AG09309 (cell line): Measurements from ENCODE around the gene UBE2QL1.

Experiments
- DNase-seq: peaks from one replicate; pipeline ENCODE4 v3.0.0-alpha.2; 2010; ENCODE audit warnings: low read depth
- H3K4me3 ChIP-seq: 2 replicates; pipeline ENCODE4 v1.5.1; 2011; ENCODE audit warnings: mild to moderate bottlenecking, low read depth, low read length, moderate library complexity; ENCODE audit not compliant: control insufficient read depth
- TF ChIP-seq, protein P1 (sequence below): IDR thresholded peaks from 2 replicates; pipeline ENCODE4 v1.5.1; 2011; ENCODE audit warnings: mild to moderate bottlenecking, low read depth, low read length, inconsistent platforms; ENCODE audit not compliant: insufficient read depth, control insufficient read depth; ENCODE audit errors: missing control alignments

The UBE2QL1 gene

DNA sequence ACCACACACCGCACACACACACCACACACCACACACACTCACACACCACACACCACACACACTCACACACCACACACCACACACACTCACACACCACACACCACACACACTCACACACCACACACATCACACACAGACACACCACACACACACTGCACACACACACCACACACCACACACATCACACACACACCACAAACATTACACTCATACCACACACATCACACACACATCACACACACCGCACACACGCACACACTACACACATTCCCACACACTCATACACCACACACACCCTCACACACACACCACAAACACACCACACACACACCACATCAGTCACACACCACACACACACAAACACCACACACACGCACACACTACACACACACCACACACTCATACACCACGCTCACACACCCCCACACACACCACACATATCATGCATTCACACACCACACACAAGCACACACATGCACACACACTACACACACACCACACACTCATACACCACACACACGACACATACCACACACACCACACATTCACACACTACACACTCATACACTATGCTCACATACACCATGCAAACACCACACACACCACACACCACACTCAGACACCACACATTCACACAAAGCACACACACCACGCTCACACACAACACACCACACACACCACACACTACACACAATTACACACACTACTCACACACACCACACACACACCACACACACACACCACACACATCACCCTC is 1.1 kb upstream of the UBE2QL1 start:
- no peak overlapping the region for H3K4me3 ChIP-seq
- TF ChIP-seq, protein P1, sequence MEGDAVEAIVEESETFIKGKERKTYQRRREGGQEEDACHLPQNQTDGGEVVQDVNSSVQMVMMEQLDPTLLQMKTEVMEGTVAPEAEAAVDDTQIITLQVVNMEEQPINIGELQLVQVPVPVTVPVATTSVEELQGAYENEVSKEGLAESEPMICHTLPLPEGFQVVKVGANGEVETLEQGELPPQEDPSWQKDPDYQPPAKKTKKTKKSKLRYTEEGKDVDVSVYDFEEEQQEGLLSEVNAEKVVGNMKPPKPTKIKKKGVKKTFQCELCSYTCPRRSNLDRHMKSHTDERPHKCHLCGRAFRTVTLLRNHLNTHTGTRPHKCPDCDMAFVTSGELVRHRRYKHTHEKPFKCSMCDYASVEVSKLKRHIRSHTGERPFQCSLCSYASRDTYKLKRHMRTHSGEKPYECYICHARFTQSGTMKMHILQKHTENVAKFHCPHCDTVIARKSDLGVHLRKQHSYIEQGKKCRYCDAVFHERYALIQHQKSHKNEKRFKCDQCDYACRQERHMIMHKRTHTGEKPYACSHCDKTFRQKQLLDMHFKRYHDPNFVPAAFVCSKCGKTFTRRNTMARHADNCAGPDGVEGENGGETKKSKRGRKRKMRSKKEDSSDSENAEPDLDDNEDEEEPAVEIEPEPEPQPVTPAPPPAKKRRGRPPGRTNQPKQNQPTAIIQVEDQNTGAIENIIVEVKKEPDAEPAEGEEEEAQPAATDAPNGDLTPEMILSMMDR, result no peak
- no peak for DNase-seq

DNA sequence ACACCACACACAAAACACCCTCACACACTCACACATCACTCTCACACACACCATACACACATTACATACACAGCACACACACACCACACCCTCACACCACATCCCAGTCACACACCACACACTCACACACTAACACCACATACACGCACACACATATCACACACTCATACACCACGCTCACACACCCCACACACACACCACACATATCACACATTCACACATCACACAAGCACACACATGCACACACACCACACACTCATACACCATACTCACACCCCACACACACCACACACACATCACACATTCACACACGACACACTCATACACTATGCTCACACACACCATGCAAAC is 543 bp upstream of the UBE2QL1 start:
- H3K4me3 ChIP-seq, result no peak overlapping the region
- TF ChIP-seq, protein P1, result no peak
- DNase-seq, result no peak

DNA sequence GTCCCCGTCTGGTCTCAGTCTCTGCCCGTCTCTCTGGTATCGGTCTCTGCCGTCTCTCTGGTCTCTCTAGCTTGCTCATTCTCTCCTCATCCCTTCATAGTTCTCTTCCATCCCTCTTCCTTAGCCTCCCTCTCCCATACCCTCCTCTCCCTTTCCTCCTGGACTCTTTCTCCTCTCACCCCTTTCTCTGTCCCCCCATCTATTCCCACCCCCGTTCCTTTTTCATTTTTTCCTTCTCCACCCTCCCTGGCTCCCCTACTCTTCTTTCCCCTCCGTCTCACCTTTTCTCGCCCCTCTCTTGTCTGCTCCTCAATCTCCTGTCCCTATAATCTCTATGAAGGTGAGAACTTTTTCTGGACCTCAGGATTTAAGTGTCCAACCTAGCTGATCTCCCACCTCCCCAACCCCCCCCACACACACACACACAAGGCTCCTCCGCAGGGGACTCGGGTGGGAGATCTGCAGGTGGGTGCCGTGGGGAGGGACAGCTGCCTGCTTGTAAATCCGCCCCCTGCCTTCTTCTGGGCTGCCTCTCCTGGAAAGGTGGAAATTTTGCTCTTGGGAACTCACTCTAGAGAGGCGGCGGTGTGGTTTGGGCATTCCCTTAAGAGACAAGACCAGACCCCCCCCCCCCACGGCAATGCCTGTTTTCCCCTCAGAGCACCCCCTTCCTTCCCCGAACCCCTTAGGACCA is 953 bp downstream of the UBE2QL1 start:
- H3K4me3 ChIP-seq, result no peak overlapping the region
- DNase-seq, result no peak
- TF ChIP-seq, protein P1, result no peak

DNA sequence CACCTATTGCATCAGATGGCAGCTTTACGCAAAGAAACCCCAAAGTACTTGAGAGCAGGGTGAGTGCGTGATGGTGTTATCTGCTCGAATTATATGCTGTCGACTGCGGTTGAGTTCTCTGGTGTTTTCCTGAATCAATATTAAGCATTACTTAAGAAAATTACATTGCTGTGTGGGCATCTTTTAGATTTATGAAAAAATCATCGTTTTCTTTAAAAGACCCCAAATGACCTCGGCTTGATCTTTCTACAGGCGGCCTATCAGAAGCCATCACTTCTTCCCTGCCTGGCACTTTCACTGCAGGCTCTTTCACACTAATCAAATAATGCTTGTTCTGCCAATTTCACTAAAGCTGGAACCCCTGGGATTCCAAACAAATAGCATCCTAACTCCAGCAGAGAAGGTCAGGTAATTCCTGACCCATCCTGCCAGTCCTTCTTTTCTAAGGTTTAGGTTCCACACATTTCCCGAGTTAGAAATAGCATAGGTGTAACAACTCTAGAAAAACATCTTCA is 1.7 kb downstream of the UBE2QL1 start:
- no peak overlapping the region for H3K4me3 ChIP-seq
- TF ChIP-seq, protein P1, result no peak
- no peak for DNase-seq

DNA sequence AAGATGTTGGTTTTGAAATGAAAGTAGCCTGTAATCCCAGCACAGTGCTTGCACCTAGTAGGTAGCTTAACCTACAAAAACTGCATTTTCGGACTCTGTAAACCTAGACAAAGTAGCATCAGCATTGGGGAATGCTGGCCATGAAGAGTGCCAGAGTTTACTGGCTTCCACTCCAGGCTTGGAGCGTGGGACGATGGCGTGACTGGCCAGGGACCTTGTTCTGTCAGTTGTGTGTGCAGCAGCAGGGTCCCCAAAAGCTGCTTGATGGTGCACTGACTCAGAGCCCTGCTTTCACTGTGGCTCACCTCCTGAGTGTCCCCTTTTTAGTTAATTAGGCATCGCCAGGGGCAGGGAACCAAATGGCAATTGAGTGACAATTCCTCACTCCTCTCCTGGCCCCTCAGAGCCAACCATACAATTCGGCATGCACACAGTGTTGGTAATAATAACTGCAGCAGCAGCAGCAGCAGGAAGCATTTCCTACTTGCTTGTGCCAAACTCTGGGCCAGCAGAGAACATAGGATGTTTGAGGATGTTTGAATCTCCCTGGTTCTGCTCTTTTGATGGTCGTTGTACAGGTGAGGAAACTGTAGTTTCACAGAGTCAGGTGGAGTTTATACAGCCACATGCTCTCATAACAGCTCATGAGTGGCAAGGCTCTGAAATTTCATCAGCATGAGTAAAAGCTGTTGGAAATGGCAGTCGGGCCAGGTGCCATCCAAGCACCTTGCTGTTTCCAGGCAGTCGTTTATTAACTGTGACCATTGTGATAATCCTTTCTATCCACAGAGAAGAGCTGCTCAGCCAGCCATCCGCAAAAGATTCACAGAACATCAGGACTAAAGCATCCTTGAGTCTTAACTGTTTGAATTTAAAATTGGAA is 4.2 kb downstream of the UBE2QL1 start:
- no peak for DNase-seq
- TF ChIP-seq, protein P1, result no peak
- no peak overlapping the region for H3K4me3 ChIP-seq

DNA sequence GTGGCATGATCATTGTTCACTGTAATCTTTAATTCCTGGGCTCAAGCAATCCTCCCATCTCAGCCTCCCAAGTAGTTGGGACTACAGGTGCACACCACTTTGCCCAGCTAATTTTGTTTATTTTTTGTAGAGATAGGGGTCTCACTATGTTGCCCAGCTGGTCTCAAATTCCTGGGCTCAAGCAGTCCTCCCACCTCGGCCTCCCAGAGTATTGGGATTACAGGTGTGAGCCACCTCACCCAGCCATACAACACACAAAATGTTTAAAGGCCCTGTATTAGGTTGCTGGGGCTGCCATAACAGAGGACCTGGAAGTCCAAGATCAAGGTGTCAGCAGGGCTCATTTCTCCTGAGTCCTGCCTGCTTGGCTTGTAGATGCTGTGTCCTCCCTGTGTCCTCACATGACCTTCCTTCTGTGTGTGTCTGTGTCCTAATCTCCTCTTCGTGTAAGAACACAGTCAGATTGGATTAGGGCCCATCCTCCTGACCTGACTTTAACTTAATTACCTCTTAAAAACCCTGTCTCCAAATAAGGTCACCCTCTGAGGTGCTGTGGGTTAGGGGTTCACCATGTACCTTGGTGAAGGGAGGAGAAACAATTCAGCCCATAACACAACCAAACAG is 5.4 kb downstream of the UBE2QL1 start:
- TF ChIP-seq, protein P1, result no peak
- no peak for DNase-seq
- no peak overlapping the region for H3K4me3 ChIP-seq
